ENCODE data around the gene DPP6.

The DPP6 gene

GRCh38 chr7:154750353-154750801 is 698.2 kb downstream of the DPP6 start:
- H3K27me3 ChIP-seq (ENCODE audit: insufficient read depth, poor library complexity, severe bottlenecking): no peaks in the 10 kb centered on the region
- DNase-seq (ENCODE audit: low spot score) (no peak), ATAC-seq (ENCODE audit: low read depth) (no peak)
- H3K36me3 ChIP-seq (ENCODE audit: low read depth): no peaks in the 10 kb centered on the region
- no peak overlapping the region for H3K27ac ChIP-seq (ENCODE audit: poor library complexity, severe bottlenecking)
- H3K9me3 ChIP-seq (ENCODE audit: severe bottlenecking): no peaks in the 10 kb centered on the region
- no peaks in the 10 kb centered on the region for H3K4me1 ChIP-seq (ENCODE audit: insufficient read depth, poor library complexity, severe bottlenecking)
- no peak for TF ChIP-seq CTCF (IDR thresholded peaks at IDR 0.05; ENCODE audit: poor library complexity, severe bottlenecking)
- H3K4me3 ChIP-seq (ENCODE audit: severe bottlenecking): no peak overlapping the region

- DNase-seq (ENCODE audit: low spot score) (no peak), ATAC-seq (ENCODE audit: low read depth) (no peak)
- H3K4me3 ChIP-seq (ENCODE audit: severe bottlenecking): no peak overlapping the region
- no peak for TF ChIP-seq CTCF (IDR thresholded peaks at IDR 0.05; ENCODE audit: poor library complexity, severe bottlenecking)
- H3K36me3 ChIP-seq (ENCODE audit: low read depth): no peaks in the 10 kb centered on the region
- no peak overlapping the region for H3K27ac ChIP-seq (ENCODE audit: poor library complexity, severe bottlenecking)
- H3K9me3 ChIP-seq (ENCODE audit: severe bottlenecking): no peaks in the 10 kb centered on the region
- H3K4me1 ChIP-seq (ENCODE audit: insufficient read depth, poor library complexity, severe bottlenecking): no peaks in the 10 kb centered on the region
- H3K27me3 ChIP-seq (ENCODE audit: insufficient read depth, poor library complexity, severe bottlenecking): no peaks in the 10 kb centered on the region
These were observed 701.0 kb downstream of the DPP6 start for GRCh38 chr7:154753226-154753625.

- Histone ChIP-seq H3K4me1 (ENCODE audit: insufficient read depth, poor library complexity, severe bottlenecking) (no peaks in the 10 kb centered on the region), H3K9me3 (ENCODE audit: severe bottlenecking) (no peaks in the 10 kb centered on the region), H3K27me3 (ENCODE audit: insufficient read depth, poor library complexity, severe bottlenecking) (no peaks in the 10 kb centered on the region), H3K4me3 (ENCODE audit: severe bottlenecking) (no peak overlapping the region), H3K36me3 (ENCODE audit: low read depth) (no peaks in the 10 kb centered on the region), H3K27ac (ENCODE audit: poor library complexity, severe bottlenecking) (no peak overlapping the region)
- DNase-seq (ENCODE audit: low spot score) (no peak), ATAC-seq (ENCODE audit: low read depth) (no peak)
- TF ChIP-seq CTCF (IDR thresholded peaks at IDR 0.05; ENCODE audit: poor library complexity, severe bottlenecking): no peak
These were observed 705.6 kb downstream of the DPP6 start for GRCh38 chr7:154757756-154758155.

GRCh38 chr7:154759989-154760388 is 707.8 kb downstream of the DPP6 start:
- Histone ChIP-seq H3K9me3 (ENCODE audit: severe bottlenecking) (no peaks in the 10 kb centered on the region), H3K36me3 (ENCODE audit: low read depth) (no peaks in the 10 kb centered on the region), H3K4me1 (ENCODE audit: insufficient read depth, poor library complexity, severe bottlenecking) (no peaks in the 10 kb centered on the region), H3K4me3 (ENCODE audit: severe bottlenecking) (no peak overlapping the region), H3K27ac (ENCODE audit: poor library complexity, severe bottlenecking) (no peak overlapping the region), H3K27me3 (ENCODE audit: insufficient read depth, poor library complexity, severe bottlenecking) (no peaks in the 10 kb centered on the region)
- TF ChIP-seq CTCF (IDR thresholded peaks at IDR 0.05; ENCODE audit: poor library complexity, severe bottlenecking): no peak
- DNase-seq (ENCODE audit: low spot score) (no peak), ATAC-seq (ENCODE audit: low read depth) (no peak)

- Histone ChIP-seq H3K9me3 (ENCODE audit: severe bottlenecking) (no peaks in the 10 kb centered on the region), H3K36me3 (ENCODE audit: low read depth) (no peaks in the 10 kb centered on the region), H3K27ac (ENCODE audit: poor library complexity, severe bottlenecking) (no peak overlapping the region), H3K4me1 (ENCODE audit: insufficient read depth, poor library complexity, severe bottlenecking) (no peaks in the 10 kb centered on the region), H3K27me3 (ENCODE audit: insufficient read depth, poor library complexity, severe bottlenecking) (no peaks in the 10 kb centered on the region), H3K4me3 (ENCODE audit: severe bottlenecking) (no peak overlapping the region)
- no peak for TF ChIP-seq CTCF (IDR thresholded peaks at IDR 0.05; ENCODE audit: poor library complexity, severe bottlenecking)
- DNase-seq (ENCODE audit: low spot score) (no peak), ATAC-seq (ENCODE audit: low read depth) (no peak)
These were observed 712.9 kb downstream of the DPP6 start for GRCh38 chr7:154765118-154765517.

Data from RWPE2 (cell line).